Kidney tubule cell (primary cell): Measurements from ENCODE around the gene ANKS1A.
"Not testable (repeated sequence)": the region's sequence is repeated elsewhere in the genome, so short reads cannot be mapped to it uniquely, and the experiment has no call there.

Experiments used
- DNase-seq: peaks from one replicate; pipeline ENCODE4 v3.0.0-alpha.2; 2018; ENCODE audit warnings: low spot score

Gene ANKS1A, protein sequence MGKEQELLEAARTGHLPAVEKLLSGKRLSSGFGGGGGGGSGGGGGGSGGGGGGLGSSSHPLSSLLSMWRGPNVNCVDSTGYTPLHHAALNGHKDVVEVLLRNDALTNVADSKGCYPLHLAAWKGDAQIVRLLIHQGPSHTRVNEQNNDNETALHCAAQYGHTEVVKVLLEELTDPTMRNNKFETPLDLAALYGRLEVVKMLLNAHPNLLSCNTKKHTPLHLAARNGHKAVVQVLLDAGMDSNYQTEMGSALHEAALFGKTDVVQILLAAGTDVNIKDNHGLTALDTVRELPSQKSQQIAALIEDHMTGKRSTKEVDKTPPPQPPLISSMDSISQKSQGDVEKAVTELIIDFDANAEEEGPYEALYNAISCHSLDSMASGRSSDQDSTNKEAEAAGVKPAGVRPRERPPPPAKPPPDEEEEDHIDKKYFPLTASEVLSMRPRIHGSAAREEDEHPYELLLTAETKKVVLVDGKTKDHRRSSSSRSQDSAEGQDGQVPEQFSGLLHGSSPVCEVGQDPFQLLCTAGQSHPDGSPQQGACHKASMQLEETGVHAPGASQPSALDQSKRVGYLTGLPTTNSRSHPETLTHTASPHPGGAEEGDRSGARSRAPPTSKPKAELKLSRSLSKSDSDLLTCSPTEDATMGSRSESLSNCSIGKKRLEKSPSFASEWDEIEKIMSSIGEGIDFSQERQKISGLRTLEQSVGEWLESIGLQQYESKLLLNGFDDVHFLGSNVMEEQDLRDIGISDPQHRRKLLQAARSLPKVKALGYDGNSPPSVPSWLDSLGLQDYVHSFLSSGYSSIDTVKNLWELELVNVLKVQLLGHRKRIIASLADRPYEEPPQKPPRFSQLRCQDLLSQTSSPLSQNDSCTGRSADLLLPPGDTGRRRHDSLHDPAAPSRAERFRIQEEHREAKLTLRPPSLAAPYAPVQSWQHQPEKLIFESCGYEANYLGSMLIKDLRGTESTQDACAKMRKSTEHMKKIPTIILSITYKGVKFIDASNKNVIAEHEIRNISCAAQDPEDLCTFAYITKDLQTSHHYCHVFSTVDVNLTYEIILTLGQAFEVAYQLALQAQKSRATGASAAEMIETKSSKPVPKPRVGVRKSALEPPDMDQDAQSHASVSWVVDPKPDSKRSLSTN

GRCh38 chr6:34888874-34889555 lies at the start of gene ANKS1A:
Gene ANKS1A, plus strand, starts transcription at chr6:34889255. Its CDS starts 148 bp downstream, at chr6:34889403.
- DNase-seq = peak; percentile 82

DNA sequence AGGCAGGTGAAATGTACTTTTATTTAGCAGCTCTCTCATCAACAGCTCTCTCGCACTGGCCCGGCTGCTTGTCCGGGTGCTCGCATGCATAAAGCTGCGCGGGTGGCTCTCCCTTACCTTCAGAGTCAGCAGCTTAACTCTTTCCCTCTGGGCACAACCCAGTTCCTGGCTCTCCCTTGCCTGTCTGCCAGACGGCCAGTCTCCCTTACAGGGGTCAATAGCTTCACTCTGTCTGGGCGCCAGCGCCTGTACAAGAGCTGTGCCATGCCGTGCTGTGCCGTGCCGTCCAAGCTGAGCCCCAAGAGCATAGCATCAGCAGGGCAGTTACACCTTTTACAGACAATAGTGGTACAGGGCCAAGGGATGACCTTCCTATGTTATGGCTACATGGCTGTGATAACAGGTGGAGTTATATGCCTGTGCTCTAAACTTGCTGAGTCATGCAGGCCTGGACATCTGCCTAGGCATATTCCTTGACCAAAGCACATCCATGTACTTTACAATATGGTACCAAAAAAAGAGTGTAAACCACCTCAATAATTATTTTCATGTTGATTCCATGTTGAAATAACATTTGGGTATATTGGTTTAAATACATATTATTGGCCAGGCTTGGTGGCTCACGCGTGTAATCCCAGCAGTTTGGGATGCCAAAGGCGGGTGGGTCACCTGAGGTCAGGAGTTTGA lies 49.2 kb upstream of the ANKS1A start:
- DNase-seq = no peak

DNA sequence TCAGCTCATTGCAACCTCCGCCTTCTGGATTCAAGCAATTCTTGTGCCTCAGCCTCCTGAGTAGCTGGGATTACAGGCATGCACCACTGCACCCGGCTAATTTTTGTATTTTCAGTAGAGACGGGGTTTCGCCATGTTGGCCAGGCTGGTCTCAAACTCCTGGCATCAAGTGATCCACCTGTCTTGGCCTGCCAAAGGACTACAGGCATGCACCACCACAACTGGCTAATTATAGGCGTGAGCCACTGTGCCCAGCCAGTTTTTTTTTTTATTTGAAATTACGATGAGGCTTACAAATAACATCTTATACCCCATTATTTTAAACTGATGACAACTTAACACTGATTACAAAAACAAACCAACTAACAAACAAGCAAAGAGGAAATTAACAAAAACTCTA lies 40.0 kb upstream of the ANKS1A start:
- DNase-seq = not testable (repeated sequence)

DNA sequence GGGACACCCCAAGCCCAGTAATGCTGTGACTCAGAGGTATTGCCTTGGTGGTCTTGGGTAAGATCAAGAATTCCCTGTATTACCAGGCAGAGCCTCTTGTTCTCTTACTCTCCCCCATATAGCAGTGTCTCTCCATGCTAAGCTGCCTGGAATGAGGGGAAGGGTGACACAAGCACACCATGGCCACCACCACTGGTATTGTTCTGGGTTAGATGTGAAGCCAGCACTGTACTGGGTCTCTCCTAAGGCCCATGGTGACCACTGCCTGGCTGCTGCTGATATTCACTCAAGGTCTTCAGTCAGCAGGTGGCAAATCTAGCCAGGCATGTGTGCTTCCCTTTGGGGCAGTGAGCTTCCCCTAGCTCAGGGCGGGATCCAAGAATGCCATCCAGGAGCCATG lies 37.7 kb upstream of the ANKS1A start:
- no peak for DNase-seq

DNA sequence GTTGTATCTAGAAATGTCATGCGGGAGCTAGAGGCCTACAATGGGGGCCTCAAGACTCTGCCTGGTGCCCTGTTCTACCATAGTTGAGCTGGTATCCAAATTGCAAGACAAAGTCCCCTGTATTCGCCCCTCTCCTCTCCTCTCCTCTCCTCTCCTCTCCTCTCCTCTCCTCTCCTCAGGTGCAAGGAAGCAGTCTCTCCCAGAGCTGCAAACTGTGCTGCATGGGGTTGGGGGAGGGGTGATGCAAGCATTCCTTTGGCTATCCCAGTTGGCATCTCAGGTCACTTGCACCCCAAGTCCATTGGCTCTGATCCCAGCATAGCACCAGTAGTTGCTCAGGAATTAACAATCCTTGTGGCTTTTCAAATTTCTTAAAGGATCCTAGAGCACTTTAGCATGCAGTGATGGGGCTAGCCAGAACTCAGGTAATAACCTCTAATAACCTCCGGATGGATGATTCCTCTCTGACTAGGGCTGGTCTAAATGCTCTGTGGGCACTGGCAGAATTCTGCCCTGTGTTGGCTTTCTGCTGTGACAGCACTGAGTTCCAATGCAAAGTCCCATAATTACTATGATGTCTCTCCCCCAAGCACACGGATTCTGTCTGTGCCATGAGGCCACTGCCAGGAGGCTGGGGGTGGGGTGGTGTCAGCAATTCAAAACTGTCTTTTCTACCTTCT lies 36.5 kb upstream of the ANKS1A start:
- DNase-seq = peak; percentile 4

DNA sequence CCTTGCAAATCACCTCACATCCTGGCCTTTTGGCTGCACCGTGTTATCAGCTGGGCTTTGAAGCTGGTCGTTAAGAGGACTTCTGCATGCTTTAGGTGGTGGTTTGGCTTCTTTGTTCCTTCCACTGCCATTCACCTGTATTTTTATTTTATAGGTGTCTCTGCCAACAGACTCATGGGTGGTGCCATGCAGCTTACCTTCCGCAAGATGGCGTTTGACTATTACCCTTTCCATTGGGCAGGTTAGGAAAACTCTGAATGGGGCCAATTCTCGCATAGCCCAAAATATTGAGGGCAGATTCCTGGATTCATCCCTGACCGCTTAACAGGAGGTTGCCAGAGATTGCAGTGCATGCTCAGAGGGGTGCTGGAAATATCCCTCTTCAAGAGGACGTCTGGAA lies 33.6 kb upstream of the ANKS1A start:
- DNase-seq = no peak

DNA sequence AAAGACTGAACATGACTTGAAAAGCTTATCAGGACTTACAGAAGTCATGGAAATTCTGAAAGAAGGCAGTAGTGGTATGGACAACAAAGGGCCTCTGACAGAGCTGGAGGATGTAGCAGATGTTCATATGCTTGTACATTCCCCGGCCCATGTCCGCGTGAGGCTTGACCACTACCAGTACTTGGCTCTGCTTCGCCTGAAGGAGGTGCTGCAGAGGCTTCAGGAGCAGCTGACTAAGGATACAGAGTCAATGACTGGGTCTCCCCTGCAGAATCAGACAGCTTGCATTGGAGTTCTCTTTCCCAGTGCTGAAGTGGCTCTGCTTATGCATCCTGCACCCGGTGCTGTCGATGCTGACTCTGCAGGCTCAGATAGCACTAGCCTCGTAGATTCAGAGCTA lies 30.4 kb upstream of the ANKS1A start:
- DNase-seq = no peak

GRCh38 chr6:34859951-34860350 lies 29.1 kb upstream of the ANKS1A start:
- no peak for DNase-seq

DNA sequence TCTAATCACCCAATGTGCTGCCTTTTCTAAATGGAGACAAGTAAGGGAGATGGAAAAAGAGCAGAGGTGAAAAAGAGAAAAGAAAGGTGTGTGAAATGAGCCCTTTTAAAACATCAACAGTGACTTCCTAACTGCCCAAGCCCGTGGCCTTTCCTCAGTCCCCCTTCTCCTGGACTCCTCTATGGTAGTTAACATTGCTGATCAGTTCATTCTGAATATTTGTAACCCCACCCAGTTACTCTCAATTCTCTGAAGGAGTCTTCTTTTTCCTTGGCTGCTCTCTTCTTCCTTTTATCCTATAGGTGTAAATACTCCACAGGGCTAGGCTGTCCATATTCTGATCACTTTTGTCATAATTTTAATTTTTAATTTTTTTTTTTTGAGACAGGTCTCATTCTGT lies 28.3 kb upstream of the ANKS1A start:
- DNase-seq = no peak

- no peak for DNase-seq
These were observed 25.0 kb upstream of the ANKS1A start for GRCh38 chr6:34864007-34864406.

DNA sequence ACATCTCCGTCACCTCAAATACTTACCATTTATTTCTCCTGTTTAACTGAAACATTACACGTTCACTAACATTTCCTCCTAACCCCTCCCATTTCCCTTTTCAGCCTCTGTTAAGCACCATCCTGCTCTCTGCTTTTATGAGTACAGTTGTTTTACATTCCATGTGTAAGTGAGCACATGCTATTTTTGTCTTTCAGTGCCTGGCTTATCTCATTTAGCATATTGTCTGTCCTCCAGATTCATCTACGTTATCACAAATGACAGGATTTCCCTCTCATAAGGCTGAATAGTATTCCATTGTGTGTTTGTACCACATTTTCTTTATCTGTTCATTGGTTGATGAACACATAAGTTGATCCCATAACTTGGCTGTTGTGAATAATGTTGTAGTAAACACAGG lies 23.9 kb upstream of the ANKS1A start:
- no peak for DNase-seq

- no peak for DNase-seq
These were observed 22.5 kb upstream of the ANKS1A start for GRCh38 chr6:34866509-34866908.

- DNase-seq = no peak
These were observed 21.6 kb upstream of the ANKS1A start for GRCh38 chr6:34867484-34867883.

DNA sequence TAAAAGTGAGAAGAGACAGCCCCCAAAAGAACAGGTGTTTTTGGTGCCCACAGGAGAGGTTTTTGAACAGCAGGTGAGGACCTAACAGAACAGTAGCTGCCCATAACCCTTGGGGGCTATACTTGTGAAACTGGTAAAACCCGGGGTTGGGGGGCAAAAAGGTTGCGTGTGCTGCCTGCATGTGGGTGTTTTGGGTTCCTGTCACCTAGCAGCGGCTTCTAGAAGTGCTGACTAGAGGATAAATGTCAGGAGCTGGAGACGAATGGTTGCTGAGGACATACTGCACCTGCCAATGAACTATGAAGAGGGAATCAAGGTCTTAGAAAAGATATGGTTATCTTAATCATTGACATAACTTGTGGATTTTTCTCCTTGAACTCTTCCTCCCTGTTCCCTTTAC lies 17.2 kb upstream of the ANKS1A start:
- no peak for DNase-seq

GRCh38 chr6:34872332-34872731 lies 16.7 kb upstream of the ANKS1A start:
- no peak for DNase-seq

GRCh38 chr6:34875292-34876213 lies 13.5 kb upstream of the ANKS1A start:
- no peak for DNase-seq

GRCh38 chr6:34876472-34876871 lies 12.6 kb upstream of the ANKS1A start:
- no peak for DNase-seq

- DNase-seq = no peak
These were observed 11.8 kb upstream of the ANKS1A start for GRCh38 chr6:34877259-34877658.

- no peak for DNase-seq
These were observed 11.1 kb upstream of the ANKS1A start for GRCh38 chr6:34877869-34878485.
